ENCODE results near the gene COL15A1. TPM values are rescaled to one million over a fixed set of nuclear protein-coding genes. Genes with fewer than 3 reads are reported as not detected.

COL15A1 gene
- total and polyA plus RNA-seq, 2 of the 8 experiments (the other 6 are each of a cell fraction or from before 2014, with no cell fraction given), result 0.12 to 0.15 TPM

DNA sequence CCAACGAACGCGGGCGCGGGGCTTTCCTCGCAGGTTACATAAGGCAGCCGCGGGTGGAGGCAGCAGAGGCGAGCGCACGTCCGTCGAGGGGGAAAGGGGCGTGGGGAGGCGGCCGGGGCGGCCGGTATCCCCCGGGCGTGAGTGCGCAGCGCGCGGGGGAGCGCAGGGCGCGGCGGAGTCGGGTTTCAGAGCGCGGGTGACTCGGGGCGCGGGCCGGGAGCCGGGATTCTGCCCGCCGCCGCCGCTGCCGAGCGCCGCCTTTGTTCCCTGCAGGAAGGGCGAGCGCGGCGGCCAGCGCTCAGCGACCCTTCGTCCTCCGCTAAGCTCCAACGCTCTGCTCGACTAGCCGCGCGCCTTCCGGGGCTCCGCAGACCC lies at the start of gene COL15A1 (continued):
- no peak for TF ChIP-seq KDM4A (IDR thresholded peaks at IDR 0.05; ENCODE audit: low read depth, low read length, severe bottlenecking)
- no peak for TF ChIP-seq SP1 (IDR thresholded peaks at IDR 0.05; ENCODE audit: low read depth, low read length)
- peak; percentile 83 for TF ChIP-seq CTBP2 (IDR thresholded peaks at IDR 0.05; ENCODE audit: borderline replicate concordance, insufficient read depth, insufficient read length, low read length)
- TF ChIP-seq TCF12 (IDR thresholded peaks at IDR 0.05; ENCODE audit: low read depth, low read length), result no peak
- no peak for TF ChIP-seq SAP30 (IDR thresholded peaks at IDR 0.05; ENCODE audit: insufficient read depth, insufficient replicate concordance, low read length)
- TF ChIP-seq RBBP5 (IDR thresholded peaks at IDR 0.05; ENCODE audit: borderline replicate concordance, low read depth, low read length), result 0 out of 2 replicates have a peak, but pooled peaks have one; percentile 52
- TF ChIP-seq EGR1 (IDR thresholded peaks at IDR 0.05; ENCODE audit: borderline replicate concordance, low read depth, low read length), result no peak
- TF ChIP-seq, protein P1, sequence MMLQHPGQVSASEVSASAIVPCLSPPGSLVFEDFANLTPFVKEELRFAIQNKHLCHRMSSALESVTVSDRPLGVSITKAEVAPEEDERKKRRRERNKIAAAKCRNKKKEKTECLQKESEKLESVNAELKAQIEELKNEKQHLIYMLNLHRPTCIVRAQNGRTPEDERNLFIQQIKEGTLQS (IDR thresholded peaks at IDR 0.05; ENCODE audit: insufficient read depth, low read depth, low read length), result no peak
- TF ChIP-seq HDAC6 (IDR thresholded peaks at IDR 0.05; ENCODE audit: low read depth, low read length), result no peak
- no peak for TF ChIP-seq SRF (IDR thresholded peaks at IDR 0.05; ENCODE audit: low read depth, low read length)
- 0 out of 2 replicates have a peak, but pooled peaks have one; percentile 17 for TF ChIP-seq TBP (IDR thresholded peaks at IDR 0.05; ENCODE audit: low read depth, low read length)
- no peak for TF ChIP-seq ZNF274 (IDR thresholded peaks at IDR 0.05; ENCODE audit: borderline replicate concordance, extremely low read depth, low read length)
- no peak for TF ChIP-seq RXRA (IDR thresholded peaks at IDR 0.05; ENCODE audit: insufficient read depth, low read depth, low read length)
- TF ChIP-seq KDM1A (IDR thresholded peaks at IDR 0.05; ENCODE audit: borderline replicate concordance, low read length), result no peak
- no peak for TF ChIP-seq CHD2 (IDR thresholded peaks at IDR 0.05; ENCODE audit: low read length)
- TF ChIP-seq GABPA (IDR thresholded peaks at IDR 0.05; ENCODE audit: borderline replicate concordance, insufficient read depth, low read length), result 0 out of 2 replicates have a peak, but pooled peaks have one; percentile 11
- TF ChIP-seq BCL11A (IDR thresholded peaks at IDR 0.05; ENCODE audit: low read depth in 2 of 2, low read length in 2 of 2), result no peak
- no peak for TF ChIP-seq HDAC2 (IDR thresholded peaks at IDR 0.05; ENCODE audit: borderline replicate concordance in 1 of 2, low read depth in 2 of 2, low read length in 2 of 2)
- TF ChIP-seq POLR2AphosphoS5 (IDR thresholded peaks at IDR 0.05; ENCODE audit: low read depth, low read length), result no peak
- no peak for TF ChIP-seq FOSL1 (IDR thresholded peaks at IDR 0.05; ENCODE audit: insufficient read depth, low read depth, low read length)
- TF ChIP-seq, protein P2, sequence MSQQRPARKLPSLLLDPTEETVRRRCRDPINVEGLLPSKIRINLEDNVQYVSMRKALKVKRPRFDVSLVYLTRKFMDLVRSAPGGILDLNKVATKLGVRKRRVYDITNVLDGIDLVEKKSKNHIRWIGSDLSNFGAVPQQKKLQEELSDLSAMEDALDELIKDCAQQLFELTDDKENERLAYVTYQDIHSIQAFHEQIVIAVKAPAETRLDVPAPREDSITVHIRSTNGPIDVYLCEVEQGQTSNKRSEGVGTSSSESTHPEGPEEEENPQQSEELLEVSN (IDR thresholded peaks at IDR 0.05), result no peak

Measured in H1 (cell line).